HG03521 (cell line): ENCODE data around the gene LPP.

Experiments
- ATAC-seq: cut with Tn5 transposase; IDR thresholded peaks from one replicate; pipeline ENCODE4 v1.9.1; 2021; ENCODE audit warnings: mild to moderate bottlenecking, moderate library complexity; ENCODE audit not compliant: unreplicated experiment

Gene LPP

GRCh38 chr3:188659449-188660090 lies 505.6 kb downstream of the LPP start:
- no peak for ATAC-seq

GRCh38 chr3:188660415-188660814 lies 506.5 kb downstream of the LPP start:
- no peak for ATAC-seq

- ATAC-seq = no peak
These were observed 507.8 kb downstream of the LPP start for GRCh38 chr3:188661806-188662205.

GRCh38 chr3:188662214-188662613 lies 508.3 kb downstream of the LPP start:
- no peak for ATAC-seq

GRCh38 chr3:188662795-188663194 lies 508.8 kb downstream of the LPP start:
- ATAC-seq = no peak

GRCh38 chr3:188663839-188664238 lies 509.9 kb downstream of the LPP start:
- no peak for ATAC-seq

GRCh38 chr3:188664795-188665194 lies 510.8 kb downstream of the LPP start:
- no peak for ATAC-seq

- no peak for ATAC-seq
These were observed 514.0 kb downstream of the LPP start for GRCh38 chr3:188667926-188668325.

GRCh38 chr3:188670446-188670845 lies 516.5 kb downstream of the LPP start:
- ATAC-seq = no peak

- no peak for ATAC-seq
These were observed 518.0 kb downstream of the LPP start for GRCh38 chr3:188671971-188672370.

- no peak for ATAC-seq
These were observed 518.9 kb downstream of the LPP start for GRCh38 chr3:188672840-188673239.

- ATAC-seq = no peak
These were observed 519.8 kb downstream of the LPP start for GRCh38 chr3:188673646-188674186.

GRCh38 chr3:188674595-188674994 lies 520.6 kb downstream of the LPP start:
- ATAC-seq = no peak

GRCh38 chr3:188677344-188677743 lies 523.4 kb downstream of the LPP start:
- no peak for ATAC-seq

GRCh38 chr3:188680189-188680588 lies 526.2 kb downstream of the LPP start:
- no peak for ATAC-seq

GRCh38 chr3:188680605-188681004 lies 526.6 kb downstream of the LPP start:
- no peak for ATAC-seq

GRCh38 chr3:188682316-188682715 lies 528.4 kb downstream of the LPP start:
- ATAC-seq = no peak

GRCh38 chr3:188683032-188683521 lies 529.1 kb downstream of the LPP start:
- ATAC-seq = no peak

- ATAC-seq = no peak
These were observed 530.3 kb downstream of the LPP start for GRCh38 chr3:188684276-188684675.

- ATAC-seq = no peak
These were observed 531.8 kb downstream of the LPP start for GRCh38 chr3:188685789-188686188.

- ATAC-seq = no peak
These were observed 532.4 kb downstream of the LPP start for GRCh38 chr3:188686324-188686723.

- no peak for ATAC-seq
These were observed 533.4 kb downstream of the LPP start for GRCh38 chr3:188687389-188687788.

- ATAC-seq = no peak
These were observed 535.2 kb downstream of the LPP start for GRCh38 chr3:188689101-188689574.
